Measurements from ENCODE around the gene MYO1E. TPM values are rescaled to one million over a fixed set of nuclear protein-coding genes. Genes with fewer than 3 reads are reported as not detected.

Gene MYO1E
- total RNA-seq, 1 donor from 2014 or later: 33.6 TPM

DNA sequence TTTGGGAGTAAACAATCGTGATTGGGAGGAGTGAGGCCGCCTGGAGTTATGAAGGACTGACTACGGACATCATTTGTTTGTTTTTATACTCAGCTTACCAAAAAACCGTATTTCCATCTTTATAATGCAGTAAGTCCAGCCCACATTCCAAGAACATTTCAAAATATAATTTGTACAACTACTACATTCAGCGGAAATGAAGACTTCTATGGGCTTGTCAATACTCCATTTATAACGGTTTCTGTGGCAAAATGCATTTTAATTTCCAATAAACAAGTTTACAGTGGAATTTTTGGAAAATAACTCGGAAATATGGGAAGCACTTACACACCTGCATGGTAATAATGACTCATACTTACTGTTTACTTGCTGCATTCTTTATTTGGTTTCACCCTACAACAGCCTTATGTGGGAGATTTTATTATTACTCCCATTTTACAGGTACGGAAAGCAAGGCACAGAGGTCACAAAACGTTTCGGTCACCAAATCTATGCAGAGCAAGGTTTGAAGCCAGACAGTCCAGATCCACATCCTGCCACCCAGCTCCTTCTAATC, 103.7 kb downstream of the MYO1E start:
- no peaks in the 10 kb centered on the region for H3K9me3 Mint-ChIP-seq
- no peak for DNase-seq (ENCODE audit: low spot score)
- peaks cover 37% of the 10 kb centered on the region for H3K4me1 Mint-ChIP-seq (ENCODE audit: low read depth)
- H3K27ac Mint-ChIP-seq: no peak overlapping the region
- H3K36me3 Mint-ChIP-seq (ENCODE audit: low read depth): peaks cover 3% of the 10 kb centered on the region
- intact Hi-C loops (cut with micrococcal nuclease): no loop called here
- no peak overlapping the region for H3K4me3 Mint-ChIP-seq
- H3K27me3 Mint-ChIP-seq (ENCODE audit: insufficient read depth): no peaks in the 10 kb centered on the region

DNA sequence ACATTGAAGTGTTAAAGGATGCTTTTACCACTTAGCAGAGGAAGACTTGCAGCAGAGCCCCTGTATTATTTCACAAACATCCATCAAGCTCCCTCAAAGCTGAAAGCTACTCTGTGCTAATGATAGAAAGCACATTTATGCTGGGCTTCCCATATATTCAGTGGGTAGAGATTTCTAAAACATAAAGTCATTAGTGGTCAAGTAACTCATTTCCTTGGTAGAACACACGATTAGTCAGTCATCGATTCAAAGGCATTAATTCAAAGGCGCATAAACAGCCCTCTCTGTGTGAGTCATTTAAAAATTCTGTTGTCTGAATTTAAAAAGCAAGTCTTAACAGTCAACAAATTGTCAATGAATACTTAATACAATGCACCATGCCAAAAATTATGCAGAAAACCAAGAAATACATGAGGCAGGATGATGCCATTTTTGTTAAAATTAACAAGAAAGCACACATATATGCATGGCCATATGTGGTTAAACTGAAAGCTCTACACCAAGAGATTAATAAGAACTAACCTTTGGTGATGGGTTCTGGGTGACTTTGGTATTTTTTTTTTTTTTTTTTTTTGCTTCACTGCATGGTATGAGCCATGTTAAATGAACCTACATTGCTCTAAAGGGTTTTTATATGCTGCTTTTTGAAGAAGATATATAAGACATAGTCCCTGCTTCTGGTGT, 104.4 kb downstream of the MYO1E start:
- no peaks in the 10 kb centered on the region for H3K27me3 Mint-ChIP-seq (ENCODE audit: insufficient read depth)
- H3K27ac Mint-ChIP-seq: no peak overlapping the region
- peaks cover 31% of the 10 kb centered on the region for H3K4me1 Mint-ChIP-seq (ENCODE audit: low read depth)
- H3K4me3 Mint-ChIP-seq: no peak overlapping the region
- intact Hi-C loops (cut with micrococcal nuclease): no loop called here
- no peaks in the 10 kb centered on the region for H3K9me3 Mint-ChIP-seq
- H3K36me3 Mint-ChIP-seq (ENCODE audit: low read depth): peaks cover 1% of the 10 kb centered on the region
- no peak for DNase-seq (ENCODE audit: low spot score)

DNA sequence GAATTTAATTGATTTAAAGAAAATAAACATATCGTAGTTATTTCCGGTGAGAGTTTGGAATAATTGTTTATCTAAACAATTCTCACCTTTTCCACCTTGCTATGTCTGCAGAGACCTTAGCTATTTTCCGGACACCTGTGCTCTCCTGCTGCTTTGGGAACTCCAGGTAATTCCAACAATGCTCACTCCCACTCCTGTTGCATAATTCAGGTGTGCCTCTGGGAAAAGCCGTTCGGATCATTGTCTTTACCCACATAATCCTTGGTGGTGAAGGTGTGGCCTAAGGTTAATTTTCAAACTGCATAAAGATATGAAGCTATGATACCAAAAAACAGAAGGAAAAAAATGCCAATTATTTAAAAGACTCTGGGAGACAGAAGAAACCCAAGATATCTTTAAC, 106.6 kb downstream of the MYO1E start:
- Mint-ChIP-seq H3K36me3 (ENCODE audit: low read depth) (no peaks in the 10 kb centered on the region), H3K4me3 (no peak overlapping the region), H3K4me1 (ENCODE audit: low read depth) (peaks cover 12% of the 10 kb centered on the region), H3K27me3 (ENCODE audit: insufficient read depth) (no peaks in the 10 kb centered on the region), H3K9me3 (no peaks in the 10 kb centered on the region), H3K27ac (no peak overlapping the region)
- DNase-seq (ENCODE audit: low spot score): no peak
- intact Hi-C loops (cut with micrococcal nuclease): no loop called here

DNA sequence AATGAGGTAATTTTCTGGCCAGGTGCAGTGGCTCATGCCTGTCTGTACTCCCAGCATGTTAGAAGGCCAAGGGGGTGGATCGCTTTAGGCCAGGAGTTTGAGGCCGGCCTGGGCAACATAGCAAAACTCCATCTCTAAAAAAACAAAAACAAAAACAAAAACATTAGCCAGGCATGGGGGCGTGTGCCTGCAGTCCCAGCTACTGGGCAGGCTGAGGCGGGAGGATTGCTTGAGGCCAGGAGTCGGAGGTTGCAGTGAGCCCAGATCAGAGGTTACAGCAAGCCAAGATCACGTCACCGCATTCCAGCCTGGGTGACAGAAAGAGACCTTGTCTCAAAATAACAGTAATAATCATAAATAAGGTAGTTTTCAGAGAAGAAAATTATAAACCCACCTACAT, 110.4 kb downstream of the MYO1E start:
- peaks cover 5% of the 10 kb centered on the region for H3K36me3 Mint-ChIP-seq (ENCODE audit: low read depth)
- H3K9me3 Mint-ChIP-seq: no peaks in the 10 kb centered on the region
- DNase-seq (ENCODE audit: low spot score): no peak
- H3K27me3 Mint-ChIP-seq (ENCODE audit: insufficient read depth): peaks cover 3% of the 10 kb centered on the region
- H3K4me1 Mint-ChIP-seq (ENCODE audit: low read depth): peaks cover 13% of the 10 kb centered on the region
- no peak overlapping the region for H3K27ac Mint-ChIP-seq
- intact Hi-C loops (cut with micrococcal nuclease): no loop called here
- no peak overlapping the region for H3K4me3 Mint-ChIP-seq

DNA sequence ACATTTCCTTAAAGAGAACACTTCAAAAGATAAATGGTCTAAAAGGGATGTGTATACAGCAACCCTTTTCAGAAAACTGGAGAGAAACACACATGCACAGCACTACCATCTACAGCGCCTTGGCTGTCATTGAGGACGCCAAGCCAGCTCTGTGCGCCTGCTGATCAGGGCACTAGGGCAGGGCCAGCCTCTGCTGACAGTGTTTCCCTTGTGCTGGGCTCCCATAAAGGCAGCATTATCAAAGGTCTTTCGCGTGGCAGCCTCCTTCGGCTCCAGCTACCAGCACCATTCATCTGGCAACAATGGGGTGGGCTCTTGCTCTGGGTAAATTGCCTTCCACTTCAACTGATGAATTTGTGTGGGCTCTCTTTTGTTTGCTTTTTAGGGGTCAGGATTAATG, 112.6 kb downstream of the MYO1E start:
- Mint-ChIP-seq H3K9me3 (no peaks in the 10 kb centered on the region), H3K4me1 (ENCODE audit: low read depth) (peaks cover 35% of the 10 kb centered on the region), H3K27me3 (ENCODE audit: insufficient read depth) (peaks cover 3% of the 10 kb centered on the region), H3K27ac (no peak overlapping the region), H3K4me3 (no peak overlapping the region), H3K36me3 (ENCODE audit: low read depth) (peaks cover 16% of the 10 kb centered on the region)
- no peak for DNase-seq (ENCODE audit: low spot score)
- intact Hi-C loops (cut with micrococcal nuclease): no loop called here

DNA sequence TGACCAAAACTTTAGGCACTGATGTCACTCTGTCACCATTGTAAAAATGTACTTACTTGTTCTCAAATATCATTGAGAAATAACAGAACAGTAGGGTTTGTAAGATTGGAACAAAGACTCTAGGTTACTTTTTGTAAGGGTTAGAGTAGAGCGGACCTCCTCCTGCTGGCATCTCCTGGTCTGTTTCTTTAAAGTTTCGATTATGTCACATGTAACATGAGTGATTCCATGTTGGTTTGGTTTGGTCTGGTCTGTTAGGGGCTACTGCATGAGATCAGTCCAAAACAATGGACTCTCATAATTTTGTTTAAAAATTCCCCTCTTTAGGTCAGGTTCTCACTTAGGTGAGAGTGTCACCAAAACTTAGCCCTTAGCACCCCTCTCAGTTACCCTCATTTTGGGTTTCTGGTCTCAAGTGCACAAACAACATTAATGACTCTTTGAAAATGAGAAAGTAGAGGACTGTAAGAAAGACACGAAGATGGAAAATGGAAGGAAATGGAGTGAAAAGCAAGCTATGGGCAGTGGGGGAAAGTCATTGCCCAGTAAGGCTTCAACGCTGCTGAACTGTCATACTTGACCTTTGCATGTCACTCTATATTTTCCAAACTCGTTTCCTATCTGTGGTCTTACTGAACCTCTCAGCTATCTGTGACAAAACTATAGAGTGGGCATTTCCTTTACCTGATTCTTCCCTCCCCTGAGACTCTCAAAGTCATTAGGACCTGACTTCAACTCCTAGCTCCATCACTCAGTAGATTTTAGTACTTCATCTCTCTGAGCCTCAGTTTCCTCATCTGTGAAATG, 113.3 kb downstream of the MYO1E start:
- peak overlapping the region; percentile 47 for H3K27ac Mint-ChIP-seq
- no peak overlapping the region for H3K4me3 Mint-ChIP-seq
- peaks cover 18% of the 10 kb centered on the region for H3K36me3 Mint-ChIP-seq (ENCODE audit: low read depth)
- peaks cover 35% of the 10 kb centered on the region for H3K4me1 Mint-ChIP-seq (ENCODE audit: low read depth)
- no peak for DNase-seq (ENCODE audit: low spot score)
- intact Hi-C loops (cut with micrococcal nuclease): loop anchor here (5.0 kb wide), 1 partner anchor 113 kb away; the partner anchor contains the start of gene MYO1E
- no peaks in the 10 kb centered on the region for H3K9me3 Mint-ChIP-seq
- H3K27me3 Mint-ChIP-seq (ENCODE audit: insufficient read depth): peaks cover 3% of the 10 kb centered on the region

DNA sequence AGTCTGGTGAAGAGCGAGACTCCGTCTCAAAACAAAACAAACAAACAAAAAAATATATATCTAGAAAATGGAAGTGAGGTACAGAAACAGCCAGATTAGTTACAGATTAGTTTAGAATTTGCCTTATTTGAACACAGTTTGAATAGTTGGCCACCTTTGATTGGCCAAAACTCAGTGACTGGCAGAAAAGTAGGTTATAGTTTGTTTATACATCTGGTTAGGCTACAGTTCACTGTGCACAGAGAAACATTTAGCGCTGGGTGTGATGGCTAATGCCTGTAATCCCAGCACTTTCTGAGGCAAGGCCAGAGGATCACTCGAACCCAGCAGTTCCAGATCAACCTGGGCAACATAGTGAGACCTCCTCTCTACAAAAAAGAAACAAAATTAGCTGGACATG, 114.4 kb downstream of the MYO1E start:
- Mint-ChIP-seq H3K9me3 (no peaks in the 10 kb centered on the region), H3K4me1 (ENCODE audit: low read depth) (peaks cover 35% of the 10 kb centered on the region), H3K4me3 (no peak overlapping the region), H3K36me3 (ENCODE audit: low read depth) (peaks cover 19% of the 10 kb centered on the region), H3K27me3 (ENCODE audit: insufficient read depth) (peaks cover 3% of the 10 kb centered on the region), H3K27ac (no peak overlapping the region)
- DNase-seq (ENCODE audit: low spot score): no peak
- intact Hi-C loops (cut with micrococcal nuclease): loop anchor here (5.0 kb wide), 1 partner anchor 114 kb away; the partner anchor contains the start of gene MYO1E

DNA sequence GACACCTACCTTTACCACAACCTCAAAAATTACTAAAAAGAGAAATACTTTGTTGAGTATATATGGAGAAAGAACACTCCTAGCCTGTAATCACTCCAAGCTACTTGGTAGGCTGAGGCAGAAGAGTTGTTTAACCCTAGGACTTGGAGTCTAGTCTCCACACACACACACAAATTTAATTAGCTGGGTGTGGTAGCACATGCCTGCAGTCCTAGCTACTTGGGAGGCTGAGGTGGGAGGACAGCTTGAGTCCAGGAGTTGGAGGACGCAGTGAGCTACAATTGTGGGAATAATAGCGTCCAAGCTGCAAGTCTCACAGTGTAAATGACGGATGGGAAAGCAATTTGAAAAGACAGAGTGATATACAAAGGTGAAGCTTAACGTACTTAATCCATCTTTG, 115.5 kb downstream of the MYO1E start:
- Mint-ChIP-seq H3K4me3 (no peak overlapping the region), H3K36me3 (ENCODE audit: low read depth) (peaks cover 19% of the 10 kb centered on the region), H3K9me3 (no peaks in the 10 kb centered on the region), H3K27me3 (ENCODE audit: insufficient read depth) (peaks cover 3% of the 10 kb centered on the region), H3K4me1 (ENCODE audit: low read depth) (peaks cover 41% of the 10 kb centered on the region), H3K27ac (no peak overlapping the region)
- intact Hi-C loops (cut with micrococcal nuclease): loop anchor here (2.0 to 5.0 kb wide), 2 partner anchors 42 to 115 kb away; partner anchors contain the start of gene MYO1E
- DNase-seq (ENCODE audit: low spot score): no peak

DNA sequence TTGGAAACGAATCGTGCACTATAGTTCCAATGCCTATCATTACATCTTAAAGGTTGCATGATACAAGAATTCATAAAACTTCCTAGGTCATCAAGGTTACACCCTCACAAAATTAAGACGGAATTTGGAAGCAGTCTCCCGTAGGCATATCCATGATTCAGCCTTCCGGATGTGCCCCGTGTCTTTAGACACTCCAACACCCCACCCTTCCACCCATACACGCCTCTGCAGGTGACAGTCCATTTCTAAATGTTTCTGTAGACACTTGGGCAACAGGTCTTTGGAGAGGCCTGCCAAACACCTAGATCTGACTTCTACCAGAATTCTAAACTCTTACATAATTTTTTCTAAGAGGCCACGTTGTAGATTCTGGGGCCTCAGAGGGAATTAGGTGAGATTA, 116.2 kb downstream of the MYO1E start:
- Mint-ChIP-seq H3K9me3 (no peaks in the 10 kb centered on the region), H3K27ac (no peak overlapping the region), H3K4me1 (ENCODE audit: low read depth) (peaks cover 41% of the 10 kb centered on the region), H3K27me3 (ENCODE audit: insufficient read depth) (peaks cover 3% of the 10 kb centered on the region), H3K36me3 (ENCODE audit: low read depth) (peaks cover 19% of the 10 kb centered on the region), H3K4me3 (no peak overlapping the region)
- intact Hi-C loops (cut with micrococcal nuclease): loop anchor here (2.0 to 5.0 kb wide), 2 partner anchors 42 to 116 kb away; partner anchors contain the start of gene MYO1E
- no peak for DNase-seq (ENCODE audit: low spot score)

DNA sequence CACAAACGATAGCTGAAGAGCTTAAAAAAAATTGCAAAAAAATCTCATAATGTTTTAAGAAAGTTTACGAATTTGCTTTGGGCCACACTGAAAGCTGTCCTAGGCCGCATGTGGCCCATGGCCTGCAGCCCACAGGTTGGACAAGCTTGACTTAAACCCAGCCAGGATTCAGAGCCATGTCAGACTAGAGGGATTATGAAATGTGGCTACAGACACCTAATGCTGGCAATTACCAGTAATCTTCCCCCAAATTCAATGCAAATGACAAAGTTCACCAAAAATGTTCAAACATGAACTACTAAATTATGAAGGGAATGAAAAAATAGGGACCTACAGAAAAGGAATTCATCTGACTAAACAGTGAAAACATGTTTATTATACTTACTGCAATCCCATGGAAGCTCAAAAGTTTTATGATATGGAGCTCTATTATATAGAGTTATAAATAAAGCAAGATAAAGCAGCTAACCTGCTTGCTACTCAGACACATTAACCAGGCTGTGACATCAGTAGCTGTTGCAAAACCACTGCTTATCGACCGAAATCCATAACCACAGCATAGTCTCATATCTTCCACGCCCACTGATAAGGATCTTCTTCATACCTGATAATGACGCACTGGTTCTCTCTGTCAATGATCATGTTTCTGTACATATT, 116.9 kb downstream of the MYO1E start:
- Mint-ChIP-seq H3K27ac (peak overlapping the region; percentile 76), H3K4me1 (ENCODE audit: low read depth) (peaks cover 47% of the 10 kb centered on the region), H3K9me3 (no peaks in the 10 kb centered on the region), H3K4me3 (no peak overlapping the region), H3K36me3 (ENCODE audit: low read depth) (peaks cover 19% of the 10 kb centered on the region), H3K27me3 (ENCODE audit: insufficient read depth) (peaks cover 3% of the 10 kb centered on the region)
- intact Hi-C loops (cut with micrococcal nuclease): loop anchor here (2.0 to 5.0 kb wide), 2 partner anchors 43 to 116 kb away; partner anchors contain the start of gene MYO1E
- peak; percentile 34 for DNase-seq (ENCODE audit: low spot score)

DNA sequence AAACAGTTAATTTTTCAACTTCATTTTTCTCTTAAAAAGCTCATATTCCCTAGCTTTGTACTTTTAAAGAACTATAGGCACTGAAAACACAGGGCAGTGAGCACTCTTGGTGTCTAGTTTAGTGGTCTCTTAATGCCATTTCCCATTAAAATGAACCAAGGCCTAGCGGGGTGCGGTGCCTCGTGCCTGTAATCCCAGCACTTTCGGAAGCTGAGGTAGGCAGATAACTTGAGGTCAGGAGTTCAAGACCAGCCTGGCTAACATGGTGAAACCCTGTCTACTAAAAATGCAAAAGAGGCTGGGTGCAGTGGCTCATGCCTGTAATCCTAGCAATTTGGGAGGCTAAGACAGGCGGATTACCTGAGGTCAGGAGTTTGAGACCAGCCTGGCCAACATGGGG, 120.5 kb downstream of the MYO1E start:
- H3K4me1 Mint-ChIP-seq (ENCODE audit: low read depth): peaks cover 42% of the 10 kb centered on the region
- H3K27ac Mint-ChIP-seq: no peak overlapping the region
- intact Hi-C loops (cut with micrococcal nuclease): no loop called here
- no peak for DNase-seq (ENCODE audit: low spot score)
- peaks cover 14% of the 10 kb centered on the region for H3K36me3 Mint-ChIP-seq (ENCODE audit: low read depth)
- H3K4me3 Mint-ChIP-seq: no peak overlapping the region
- H3K9me3 Mint-ChIP-seq: no peaks in the 10 kb centered on the region
- H3K27me3 Mint-ChIP-seq (ENCODE audit: insufficient read depth): no peaks in the 10 kb centered on the region

DNA sequence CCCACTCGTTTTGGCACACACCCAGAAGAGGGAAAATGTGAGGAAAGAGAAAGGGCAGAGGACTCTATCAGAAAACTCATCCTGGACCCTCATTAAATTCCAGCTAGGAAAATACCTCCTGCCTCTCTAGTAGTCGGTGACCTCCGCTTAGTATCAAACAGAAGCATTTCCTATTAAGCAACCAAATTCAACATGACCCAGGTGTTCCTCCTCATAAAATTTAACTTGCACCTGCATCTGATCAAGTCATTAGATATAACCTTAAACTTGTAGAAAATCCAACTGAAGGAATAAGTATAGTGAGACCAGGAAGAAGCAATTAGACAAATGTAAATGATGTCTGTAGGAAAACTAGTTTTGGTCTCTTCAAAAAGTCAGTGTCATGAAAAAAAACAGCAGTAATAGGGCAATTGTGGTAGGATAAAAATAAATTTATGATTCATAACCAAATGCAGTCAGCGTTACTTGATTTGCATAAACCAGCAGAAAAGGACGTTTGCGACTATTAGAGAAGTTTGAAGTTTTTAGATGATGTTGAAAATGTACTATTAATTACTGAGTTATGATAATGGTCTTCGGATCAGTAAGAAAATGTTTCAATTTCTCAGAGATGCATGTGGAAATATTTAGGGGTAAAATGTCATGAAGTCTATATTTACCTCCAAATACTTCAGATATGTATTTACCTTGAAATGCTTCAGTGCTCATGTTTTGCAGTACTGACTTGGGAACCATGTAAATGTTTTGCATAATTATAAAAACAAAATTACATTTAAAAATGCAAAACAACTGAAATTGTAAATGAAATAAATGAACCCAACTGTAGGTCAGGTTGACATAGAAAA, 121.4 kb downstream of the MYO1E start:
- Mint-ChIP-seq H3K27me3 (ENCODE audit: insufficient read depth) (no peaks in the 10 kb centered on the region), H3K9me3 (no peaks in the 10 kb centered on the region), H3K4me3 (peak overlapping the region; percentile 22), H3K36me3 (ENCODE audit: low read depth) (peaks cover 13% of the 10 kb centered on the region), H3K27ac (peak overlapping the region; percentile 52), H3K4me1 (ENCODE audit: low read depth) (peaks cover 34% of the 10 kb centered on the region)
- intact Hi-C loops (cut with micrococcal nuclease): no loop called here
- no peak for DNase-seq (ENCODE audit: low spot score)

Measured in activated T-helper 1 cell treated with anti-CD3 and anti-CD28 coated beads, Interleukin-12 subunit alpha, Interleukin-12 subunit beta, Interleukin-2, Interleukin-4 antibody, amounts not matched to agents 30 ng/mL and 10 ng/mL and 1 ng/mL, durations not matched to agents 14 hours and 24 hours and 36 hours (primary cell).